Activated CD8-positive, alpha-beta memory T cell treated with anti-CD3 and anti-CD28 coated beads, Interleukin-2, amount 50 U/mL, for 4 hours (primary cell): ENCODE results near the gene BCAS3.

Experiments used
- DNase-seq: peaks from one replicate; pipeline ENCODE4 v3.0.0-alpha.2; 2020

BCAS3 gene

DNA sequence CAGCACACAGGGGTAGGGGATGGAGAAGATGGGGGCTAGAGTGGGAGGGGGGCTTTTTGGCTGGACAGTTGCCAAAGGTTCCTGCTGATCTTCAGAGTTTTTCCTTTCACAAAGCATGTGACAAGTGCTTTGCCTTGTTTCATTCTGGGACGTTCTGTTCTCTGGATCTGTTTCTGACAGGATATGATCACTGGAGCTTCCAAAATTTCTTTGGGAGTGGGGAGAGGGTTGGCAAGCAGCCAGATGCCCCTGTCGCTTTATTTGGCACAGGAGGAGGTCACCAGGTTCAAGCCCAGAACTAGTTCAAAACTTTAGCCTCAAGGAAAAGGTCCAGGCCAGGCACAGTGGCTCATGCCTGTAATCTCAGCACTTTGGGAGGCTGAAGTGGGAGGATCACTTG lies 653.5 kb downstream of the BCAS3 start:
- DNase-seq = no peak

- DNase-seq = no peak
Observed at GRCh38 chr17:61331886-61332285, 654.2 kb downstream of the BCAS3 start.

- DNase-seq = no peak
Observed at GRCh38 chr17:61333136-61333535, 655.5 kb downstream of the BCAS3 start.

DNA sequence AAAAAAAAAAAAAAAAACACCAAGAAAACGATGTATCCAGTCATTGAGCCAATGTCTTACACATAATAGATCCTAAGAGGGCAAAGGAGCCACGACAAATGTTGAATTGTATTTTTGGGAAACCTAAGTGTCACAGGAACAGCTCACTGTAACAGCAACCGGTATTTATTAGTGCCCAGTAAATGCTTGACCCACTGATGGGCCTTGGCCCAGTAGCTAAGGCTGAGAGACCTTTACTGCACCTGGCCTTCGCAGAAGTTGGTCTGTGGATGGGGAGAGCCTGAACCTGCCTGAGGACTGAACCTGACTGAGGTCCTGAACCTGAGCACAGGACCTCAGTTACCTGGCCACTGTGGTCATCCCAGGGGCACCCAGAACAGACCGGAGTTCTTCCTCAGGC lies 657.0 kb downstream of the BCAS3 start:
- no peak for DNase-seq

- no peak for DNase-seq
Observed at GRCh38 chr17:61335105-61335844, 657.6 kb downstream of the BCAS3 start.

- DNase-seq = no peak
Observed at GRCh38 chr17:61335845-61336655, 658.4 kb downstream of the BCAS3 start.

- DNase-seq = no peak
Observed at GRCh38 chr17:61337290-61337689, 659.6 kb downstream of the BCAS3 start.

GRCh38 chr17:61338000-61338798 lies 660.5 kb downstream of the BCAS3 start:
- no peak for DNase-seq

DNA sequence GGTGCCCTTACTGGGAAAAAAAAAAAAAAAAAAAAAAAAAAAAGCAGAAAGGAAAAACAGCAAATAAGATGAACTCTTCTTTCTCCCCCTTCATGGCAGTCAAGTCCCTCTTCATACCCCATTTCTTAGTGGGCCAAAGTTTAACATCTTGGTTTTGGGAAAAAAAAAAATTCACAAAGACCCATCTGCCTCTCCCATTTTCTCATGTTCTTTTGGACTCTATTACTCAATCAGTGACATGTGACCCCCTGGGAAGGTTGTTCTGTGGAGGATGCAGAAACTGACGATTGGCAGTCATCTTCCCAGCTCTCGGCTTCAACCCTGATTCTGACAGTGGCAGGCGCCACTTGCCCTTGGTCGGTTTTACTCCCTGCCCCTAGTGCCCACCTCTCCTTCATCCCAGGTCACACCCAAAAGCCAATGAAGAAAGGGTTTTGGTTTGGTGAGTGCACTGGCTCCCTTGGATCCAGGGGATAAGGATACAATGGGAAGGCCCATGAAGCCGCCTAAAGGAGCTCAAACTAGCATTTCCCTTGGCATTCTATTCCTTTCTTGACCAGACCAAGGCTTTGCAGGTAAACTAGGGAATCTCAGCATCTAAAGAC lies 661.3 kb downstream of the BCAS3 start:
- no peak for DNase-seq

DNA sequence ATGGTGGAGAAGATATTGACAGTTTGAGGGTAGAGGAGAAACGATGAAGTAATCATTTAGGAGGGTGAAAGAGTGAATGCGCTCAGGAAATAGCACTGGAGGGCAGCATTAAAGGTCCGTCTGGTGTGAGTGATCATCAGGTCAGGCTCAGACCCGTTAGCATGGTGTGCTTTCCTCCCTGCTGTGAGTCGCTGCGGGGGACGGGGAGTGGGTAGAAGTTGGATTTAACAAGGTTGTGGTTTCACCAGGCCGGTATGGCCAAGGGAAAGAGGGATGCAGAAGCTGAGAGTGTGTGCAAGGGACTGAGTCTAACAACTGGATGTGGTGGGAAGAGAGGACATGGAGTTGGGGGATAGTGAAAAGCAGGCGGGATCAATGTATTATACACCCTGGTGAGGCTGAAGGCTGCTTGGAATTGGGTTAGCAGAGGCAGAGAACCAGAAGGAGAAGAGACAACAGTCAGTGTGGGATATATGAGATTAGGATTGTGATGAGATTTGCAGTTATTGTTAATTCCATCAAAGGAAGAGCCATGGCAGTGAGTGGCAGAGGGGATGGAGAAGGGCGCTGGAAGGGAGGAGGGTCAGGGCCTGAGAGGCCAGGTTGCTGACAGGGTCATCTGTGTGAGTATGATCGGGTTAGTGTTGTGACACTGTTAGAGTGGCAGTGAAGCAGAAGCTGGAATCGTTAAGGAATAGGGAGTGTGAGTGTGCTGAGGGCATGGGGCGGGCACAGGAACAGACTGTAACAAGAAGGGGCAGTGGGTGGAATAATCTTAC lies 663.0 kb downstream of the BCAS3 start:
- no peak for DNase-seq

GRCh38 chr17:61343576-61343975 lies 665.9 kb downstream of the BCAS3 start:
- no peak for DNase-seq

DNA sequence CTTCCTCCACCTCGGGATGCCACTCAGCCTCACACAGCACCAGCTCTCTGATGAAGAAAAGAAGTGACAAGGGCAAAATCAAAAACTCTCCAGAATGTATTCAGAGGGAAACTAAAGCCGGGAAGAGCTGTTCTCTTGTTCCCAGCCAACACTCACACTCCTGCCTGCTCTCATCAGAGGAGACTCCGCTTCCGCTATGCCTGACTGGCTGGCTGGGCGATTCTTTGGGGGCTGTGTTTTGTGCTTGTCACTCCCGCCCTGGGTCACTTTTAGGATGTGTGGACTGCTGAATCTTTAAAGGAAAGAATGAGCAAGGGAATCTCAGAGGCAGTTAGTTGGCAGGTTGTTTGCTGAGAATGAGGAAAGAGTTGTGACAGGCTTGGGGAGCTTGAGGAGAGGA lies 667.4 kb downstream of the BCAS3 start:
- no peak for DNase-seq

DNA sequence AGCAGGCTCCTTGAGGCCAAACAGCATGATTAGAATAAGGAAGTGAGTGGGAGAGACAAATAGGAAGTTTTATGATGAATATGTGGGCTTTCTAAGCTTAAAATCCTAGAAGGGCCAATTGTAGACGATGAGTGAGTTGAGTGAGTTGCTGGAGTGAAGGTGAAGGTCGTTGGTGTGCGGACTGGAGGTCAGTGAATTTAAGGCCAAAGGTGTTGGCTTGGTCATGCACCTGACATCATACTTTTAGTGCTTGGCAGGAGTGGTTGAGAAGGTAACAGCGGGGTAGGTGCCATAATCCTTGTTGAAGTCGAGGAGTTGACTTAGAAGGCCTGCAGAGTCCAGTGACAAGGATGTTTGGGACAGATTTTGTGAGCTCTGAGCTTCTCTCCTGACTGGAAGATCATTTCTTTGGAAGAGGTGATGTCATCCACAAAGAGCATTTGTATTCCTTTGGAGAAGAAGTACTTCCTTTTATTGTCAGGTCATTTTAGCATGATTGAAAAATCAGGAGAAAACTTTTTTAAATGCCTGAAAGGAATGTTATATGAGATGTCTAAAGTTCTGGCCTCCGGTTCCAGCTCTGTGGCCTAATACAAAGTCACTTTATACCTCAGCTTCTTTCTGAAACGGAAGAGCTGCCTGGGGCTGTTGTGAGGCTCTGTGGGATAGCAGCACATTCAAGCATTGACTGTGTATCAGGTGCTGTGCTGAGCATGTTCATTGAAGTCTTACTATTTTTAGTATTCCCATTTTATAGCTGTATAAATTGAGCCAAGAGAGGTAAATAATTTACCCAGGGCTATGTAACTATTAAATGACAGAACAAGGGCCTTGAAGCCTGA lies 668.4 kb downstream of the BCAS3 start:
- no peak for DNase-seq

DNA sequence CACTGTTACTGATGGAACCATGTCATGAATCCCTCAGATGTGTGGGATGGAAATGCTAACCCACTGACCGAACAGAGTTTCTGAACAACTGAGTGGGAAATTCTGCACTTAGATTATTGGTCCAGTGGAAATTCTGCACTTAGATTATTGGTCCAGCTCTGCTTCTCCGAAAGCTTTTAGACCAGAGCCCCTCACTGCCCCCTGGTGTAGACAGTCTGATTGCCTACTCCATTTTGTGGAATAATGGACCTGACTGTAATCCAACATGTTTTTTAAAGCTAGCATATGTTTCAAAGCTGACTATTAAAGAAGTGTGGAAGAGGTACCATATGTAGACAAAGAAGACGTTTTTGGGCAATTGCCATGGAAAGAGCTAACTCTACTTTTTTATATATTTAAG lies 671.7 kb downstream of the BCAS3 start:
- DNase-seq = no peak

- DNase-seq = no peak
Observed at GRCh38 chr17:61351745-61352407, 674.2 kb downstream of the BCAS3 start.

DNA sequence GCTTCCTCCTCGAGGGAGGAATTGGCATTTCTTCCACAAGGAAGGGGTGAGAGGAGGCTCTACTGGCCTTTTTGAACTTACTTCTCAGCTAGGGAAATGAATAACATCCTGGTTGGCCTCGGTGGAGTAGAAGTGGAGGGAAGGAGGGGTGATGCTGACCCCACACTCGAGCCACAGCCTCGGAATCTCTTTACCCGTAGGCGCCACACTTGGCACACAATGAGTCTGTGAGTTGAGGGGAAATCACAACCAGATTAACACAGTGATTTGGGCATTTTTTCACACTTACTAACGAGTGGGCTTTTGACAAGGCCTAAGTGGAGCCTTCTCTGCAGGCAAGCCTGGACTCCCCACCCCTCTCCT lies 674.7 kb downstream of the BCAS3 start:
- DNase-seq = no peak

DNA sequence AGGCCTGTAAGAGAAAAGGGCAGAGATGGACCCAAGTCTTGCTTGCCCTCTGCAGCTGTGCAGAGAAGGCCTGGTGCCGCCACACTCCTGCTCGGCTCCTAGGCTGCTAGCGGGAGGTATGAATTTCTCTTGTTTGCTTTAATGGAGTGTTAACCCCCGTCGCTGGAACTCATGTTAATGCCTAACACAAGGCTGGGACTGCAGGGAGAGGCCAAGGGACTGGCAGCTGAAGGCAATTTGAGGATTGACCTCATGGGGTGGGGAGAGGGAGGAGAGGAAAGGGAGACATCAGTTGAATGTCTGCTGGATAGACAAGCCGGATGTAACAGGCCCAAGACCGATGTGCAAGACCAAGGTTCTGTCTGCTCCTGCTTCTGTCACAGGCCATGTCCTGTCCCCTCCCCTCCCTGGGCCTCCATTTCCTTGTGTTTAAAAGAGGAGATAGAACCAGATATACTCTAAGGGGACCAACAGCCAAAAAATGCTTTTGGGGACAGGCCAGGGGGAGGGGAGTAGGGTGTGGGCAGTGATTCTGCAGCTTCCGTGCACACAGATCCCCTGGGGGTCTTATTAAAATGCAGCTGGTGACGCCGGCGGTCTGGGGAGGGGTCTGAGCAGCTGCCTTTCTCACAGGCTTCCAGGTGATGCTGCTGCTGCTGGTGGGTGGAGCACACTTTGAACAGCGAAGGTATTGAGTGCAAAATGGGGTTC lies 675.3 kb downstream of the BCAS3 start:
- DNase-seq = no peak

DNA sequence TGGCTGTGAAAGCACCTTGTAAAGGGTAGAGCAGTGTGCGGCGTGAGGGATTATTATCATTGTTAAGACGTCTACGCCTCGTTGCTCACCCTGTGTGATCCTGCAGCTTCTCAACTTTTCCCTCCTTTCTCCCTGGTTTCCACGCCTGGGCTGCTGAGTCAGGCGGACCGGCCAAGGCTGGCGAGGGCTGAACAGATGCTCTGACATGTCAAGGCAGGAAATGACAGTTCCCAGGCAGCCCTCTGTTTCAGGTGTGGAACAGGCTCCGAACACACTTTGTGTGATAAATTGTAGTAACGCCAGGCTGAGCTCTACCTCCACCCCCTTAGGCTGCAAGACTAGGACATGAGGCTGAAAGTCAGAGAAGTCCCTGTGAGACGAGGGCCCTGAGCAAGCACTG lies 676.0 kb downstream of the BCAS3 start:
- DNase-seq = no peak

DNA sequence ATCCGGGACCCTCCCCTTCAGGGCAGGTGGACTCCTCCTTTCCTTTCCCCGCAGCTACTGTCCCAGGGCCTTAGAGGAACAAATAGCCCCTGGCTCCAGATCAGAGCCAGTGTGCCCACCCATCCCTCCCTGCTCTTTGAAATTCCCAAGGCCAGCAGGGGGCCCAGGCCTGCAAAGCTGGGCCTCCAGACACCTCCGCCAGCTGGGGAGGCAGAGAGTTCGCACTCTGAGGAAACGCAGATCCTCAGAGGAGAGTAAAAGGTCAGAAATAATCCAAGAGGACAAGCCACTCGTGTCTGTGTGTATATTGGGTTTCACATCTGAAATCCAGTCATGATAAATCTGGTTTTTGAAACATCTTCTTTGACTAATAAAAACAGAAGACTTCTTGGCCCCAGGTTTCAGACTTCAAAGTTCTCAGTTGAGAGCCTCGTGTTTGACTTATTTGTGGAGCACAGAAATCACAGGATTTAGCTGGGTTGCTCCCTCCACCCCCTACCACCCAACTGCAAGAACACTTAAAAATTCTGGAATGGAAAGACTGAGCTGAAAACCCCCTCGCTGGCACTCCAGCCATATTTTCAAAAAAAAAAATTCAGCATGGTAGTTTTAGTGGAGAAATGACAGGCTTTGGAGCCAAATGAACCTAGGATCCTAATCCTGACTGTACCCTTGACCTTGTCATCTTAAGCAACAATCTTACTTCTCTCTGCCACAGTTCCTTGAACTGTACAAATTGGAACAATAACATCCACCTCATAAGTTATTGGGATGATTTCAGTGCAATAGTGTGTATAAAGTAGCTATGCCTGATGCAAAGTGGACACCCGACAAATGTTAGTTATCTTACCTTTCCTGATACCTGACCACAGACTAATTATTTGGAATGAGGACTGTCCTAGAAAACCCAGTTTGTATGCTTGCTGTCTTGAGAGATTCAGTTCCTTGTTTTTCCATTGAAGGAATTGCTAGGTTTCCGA lies 677.5 kb downstream of the BCAS3 start:
- DNase-seq = no peak
